Cerebellar cortex (tissue), 1 donor: Measurements from ENCODE around the gene CYP4F12.
"Not testable (repeated sequence)": the region's sequence is repeated elsewhere in the genome, so short reads cannot be mapped to it uniquely, and the experiment has no call there.

Source experiments
- DNase-seq: peaks from one replicate; pipeline ENCODE4 v3.0.0-alpha.2; 2015; ENCODE audit warnings: low spot score

Gene CYP4F12

GRCh38 chr19:15649526-15649925 lies 23.4 kb upstream of the CYP4F12 start:
- DNase-seq = no peak

GRCh38 chr19:15650123-15650522 lies 22.8 kb upstream of the CYP4F12 start:
- DNase-seq = not testable (repeated sequence)

- DNase-seq = no peak
These were observed 21.1 kb upstream of the CYP4F12 start for GRCh38 chr19:15651791-15652190.

- DNase-seq = no peak
These were observed 20.2 kb upstream of the CYP4F12 start for GRCh38 chr19:15652559-15653278.

DNA sequence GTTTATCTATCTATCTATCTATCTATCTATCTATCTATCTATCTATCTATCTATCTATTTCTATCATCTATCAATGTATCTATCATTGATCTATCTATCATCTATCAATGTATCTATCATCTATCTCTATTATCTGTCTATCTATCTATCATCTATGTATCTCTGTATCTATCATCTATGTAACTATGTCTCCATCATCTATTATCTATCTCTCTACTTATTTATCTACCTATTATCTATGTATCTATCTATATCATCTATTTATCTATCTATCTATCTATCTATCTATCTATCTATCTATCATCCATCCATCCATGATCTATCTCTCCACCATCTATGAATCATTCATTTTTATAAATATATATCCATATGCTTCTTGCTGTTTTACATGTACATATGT lies 16.4 kb upstream of the CYP4F12 start:
- DNase-seq = no peak

DNA sequence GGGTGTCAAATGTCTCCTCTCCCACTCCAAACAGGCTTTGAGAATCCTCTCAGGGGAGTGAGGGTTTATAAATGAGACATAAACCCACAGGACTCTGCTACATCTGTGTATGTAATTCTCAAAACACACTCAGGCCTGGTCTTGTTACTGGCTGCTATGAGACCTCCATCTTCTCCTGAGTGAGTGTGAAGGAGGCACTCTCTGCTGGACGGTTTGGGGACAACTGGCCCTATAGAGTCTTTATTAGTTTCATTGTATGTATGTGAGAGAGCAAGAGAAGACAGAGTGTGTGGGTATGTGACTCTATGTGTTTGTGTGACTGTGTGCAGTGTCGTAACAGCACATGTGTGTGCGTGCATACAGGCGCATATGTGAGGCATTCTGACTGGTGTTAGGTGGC lies 9.6 kb upstream of the CYP4F12 start:
- DNase-seq = no peak

GRCh38 chr19:15666186-15666585 lies 6.7 kb upstream of the CYP4F12 start:
- DNase-seq = no peak

- no peak for DNase-seq
These were observed 6.0 kb upstream of the CYP4F12 start for GRCh38 chr19:15666883-15667282.

DNA sequence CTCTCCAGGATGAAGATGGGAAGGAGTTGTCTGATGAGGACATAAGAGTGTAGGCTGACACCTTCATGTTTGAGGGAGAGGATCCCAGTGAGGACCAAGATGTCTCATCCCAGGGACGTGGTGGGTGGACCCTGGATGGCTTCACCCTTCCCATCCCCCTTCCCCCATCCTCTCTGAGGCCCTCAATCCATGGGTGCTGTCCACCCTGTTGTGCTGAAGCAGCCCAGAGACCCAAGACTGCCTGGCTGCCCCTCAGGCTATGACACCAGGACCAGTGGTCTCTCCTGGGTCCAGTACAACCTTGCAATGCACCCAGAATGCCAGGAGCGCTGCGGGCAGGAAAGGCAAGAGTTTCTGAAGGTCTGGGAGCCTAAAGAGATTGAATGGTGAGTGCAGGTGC lies 3.4 kb upstream of the CYP4F12 start:
- DNase-seq = no peak

DNA sequence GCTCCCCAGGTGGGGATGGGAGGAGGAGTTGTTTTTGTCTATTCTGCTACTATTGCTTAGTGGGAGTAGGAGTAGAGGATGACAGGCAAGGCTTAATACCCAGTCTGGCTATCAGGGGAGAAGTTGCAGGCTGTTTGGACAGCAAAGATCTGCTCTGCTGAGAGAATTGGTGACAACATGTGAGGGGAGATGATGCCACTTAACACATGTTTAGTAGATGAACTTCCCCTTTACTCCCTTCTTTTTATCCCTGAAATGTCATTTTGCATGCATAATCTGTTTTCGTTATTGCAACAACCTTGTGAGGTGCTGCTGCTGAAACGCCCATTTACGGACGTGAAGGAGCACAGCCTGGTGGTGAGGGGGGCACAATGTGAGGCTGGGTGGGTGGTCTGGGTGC lies 3.0 kb upstream of the CYP4F12 start:
- no peak for DNase-seq

GRCh38 chr19:15671237-15671821 lies 1.6 kb upstream of the CYP4F12 start:
- no peak for DNase-seq

DNA sequence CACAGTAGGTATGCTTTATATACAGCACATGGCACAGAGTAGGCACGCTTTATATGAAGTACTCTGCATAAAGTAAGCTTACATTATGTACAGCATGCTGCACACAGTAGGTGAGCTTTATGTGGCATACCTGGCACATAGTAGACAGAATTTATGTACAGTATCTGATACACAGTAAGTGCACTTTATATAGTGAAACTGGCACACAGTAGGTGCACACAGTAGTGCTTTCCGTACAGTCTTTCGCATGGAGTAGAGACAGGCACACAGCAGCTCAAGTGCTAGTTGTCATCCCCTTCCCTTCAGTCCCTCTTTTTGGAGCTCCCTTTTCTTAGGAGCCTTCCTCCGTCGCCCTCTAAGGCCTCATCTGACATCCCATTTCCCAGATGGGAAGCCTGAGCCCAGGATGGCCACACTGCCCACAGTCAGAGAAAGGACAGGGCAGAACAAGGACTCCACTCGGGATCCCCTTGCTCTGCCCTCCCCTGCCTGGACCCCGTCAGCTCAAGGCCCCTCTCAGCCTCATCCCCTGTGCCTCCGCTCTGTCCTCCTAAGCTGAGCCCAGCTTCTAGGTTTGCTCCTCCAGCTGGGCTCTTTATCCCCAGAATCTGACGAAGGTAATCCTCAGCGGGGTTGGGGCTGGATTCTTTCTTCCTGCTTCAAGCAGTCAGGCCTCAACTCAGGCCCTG lies 852 bp upstream of the CYP4F12 start:
- no peak for DNase-seq

GRCh38 chr19:15673176-15673654 lies 328 bp downstream of the CYP4F12 start:
- peak; percentile 15 for DNase-seq

GRCh38 chr19:15675560-15675959 lies 2.7 kb downstream of the CYP4F12 start:
- no peak for DNase-seq

- no peak for DNase-seq
These were observed 6.2 kb downstream of the CYP4F12 start for GRCh38 chr19:15679089-15679488.

DNA sequence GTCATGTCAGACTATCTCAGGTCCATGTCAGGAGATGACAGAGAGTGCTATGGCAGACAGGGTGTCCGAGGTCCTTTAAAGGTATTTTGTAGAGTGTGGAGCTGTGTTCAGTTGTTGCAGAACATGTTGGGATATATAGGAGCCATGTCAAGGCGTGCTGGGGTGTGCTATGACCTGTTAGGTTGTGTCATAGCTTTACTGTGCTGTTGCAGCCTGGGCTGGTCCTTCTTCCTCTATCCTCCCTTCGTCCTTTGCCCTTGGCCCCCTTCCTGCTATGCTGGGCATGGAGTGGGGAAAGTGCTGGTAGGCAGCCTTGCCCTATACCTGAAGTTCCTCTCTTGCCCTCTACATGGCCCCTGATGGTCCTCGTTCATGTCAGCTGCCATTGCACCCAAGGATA lies 7.0 kb downstream of the CYP4F12 start:
- not testable (repeated sequence) for DNase-seq

- DNase-seq = no peak
These were observed 7.8 kb downstream of the CYP4F12 start for GRCh38 chr19:15680478-15681322.

DNA sequence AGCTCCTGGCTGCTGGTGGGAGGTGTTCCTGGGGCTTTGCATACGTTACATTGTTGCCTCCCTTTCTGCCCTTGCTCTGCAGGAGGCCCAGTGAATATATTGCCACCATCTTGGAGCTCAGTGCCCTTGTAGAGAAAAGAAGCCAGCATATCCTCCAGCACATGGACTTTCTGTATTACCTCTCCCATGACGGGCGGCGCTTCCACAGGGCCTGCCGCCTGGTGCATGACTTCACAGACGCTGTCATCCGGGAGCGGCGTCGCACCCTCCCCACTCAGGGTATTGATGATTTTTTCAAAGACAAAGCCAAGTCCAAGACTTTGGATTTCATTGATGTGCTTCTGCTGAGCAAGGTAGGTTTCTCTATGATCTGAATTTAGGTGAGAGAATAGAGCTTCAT lies 10.5 kb downstream of the CYP4F12 start:
- DNase-seq = no peak

- DNase-seq = no peak
These were observed 11.9 kb downstream of the CYP4F12 start for GRCh38 chr19:15684828-15685227.

DNA sequence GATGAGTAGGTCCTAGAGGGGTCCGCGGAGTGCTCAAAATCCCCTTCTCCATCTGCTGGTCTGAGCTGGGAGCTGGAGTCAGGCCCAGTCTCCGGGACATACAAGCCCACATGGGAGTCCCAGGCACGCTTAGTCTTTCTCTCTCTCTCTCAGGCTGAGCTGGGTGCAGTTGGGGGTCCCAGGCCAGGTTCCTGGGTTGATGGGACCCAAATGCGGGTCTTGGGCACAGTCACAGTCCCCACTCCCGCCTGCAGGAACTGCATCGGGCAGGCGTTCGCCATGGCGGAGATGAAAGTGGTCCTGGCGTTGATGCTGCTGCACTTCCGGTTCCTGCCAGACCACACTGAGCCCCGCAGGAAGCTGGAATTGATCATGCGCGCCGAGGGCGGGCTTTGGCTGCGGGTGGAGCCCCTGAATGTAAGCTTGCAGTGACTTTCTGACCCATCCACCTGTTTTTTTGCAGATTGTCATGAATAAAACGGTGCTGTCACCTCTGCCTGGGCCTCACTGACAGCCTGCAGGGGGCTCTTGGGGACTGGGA lies 23.8 kb downstream of the CYP4F12 start:
- DNase-seq = no peak

DNA sequence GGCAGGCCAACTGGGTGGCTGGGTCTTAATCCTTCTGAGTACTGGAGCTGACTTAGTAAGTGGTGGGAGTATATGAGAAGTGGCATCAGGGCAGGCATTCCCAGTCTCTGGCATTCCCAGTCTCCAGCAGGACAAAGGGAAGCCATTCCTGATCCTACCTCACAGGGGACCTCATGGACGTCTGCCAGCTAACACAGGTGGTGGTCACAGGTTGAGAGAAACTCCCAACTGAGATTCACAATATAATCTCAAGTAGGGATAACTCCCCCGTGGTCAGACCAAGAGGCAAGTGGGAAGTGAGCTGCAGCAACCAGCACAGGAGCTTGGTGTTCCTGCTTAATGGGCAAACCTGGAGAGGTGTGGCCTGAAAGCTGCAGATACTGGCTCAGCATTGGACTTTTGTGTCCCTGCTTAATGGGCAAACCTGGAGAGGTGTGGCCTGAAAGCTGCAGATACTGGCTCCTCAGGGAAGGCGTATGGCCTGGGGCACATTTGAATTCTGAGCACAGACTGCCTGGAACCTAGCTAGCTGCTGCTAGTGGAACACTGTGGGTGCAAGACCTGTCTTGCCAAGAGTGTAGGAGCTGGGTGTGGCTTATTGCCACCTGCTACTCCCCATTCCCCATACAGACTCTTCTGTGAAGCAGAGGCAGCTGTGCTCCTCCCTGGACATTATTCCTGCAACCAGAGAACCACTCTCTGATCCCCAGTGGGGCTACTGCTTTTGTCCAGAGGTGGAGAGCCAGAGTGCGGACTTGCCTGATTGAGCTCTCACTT lies 29.1 kb downstream of the CYP4F12 start:
- no peak for DNase-seq
